Measurements from ENCODE around the gene IGF2BP2.

DNA sequence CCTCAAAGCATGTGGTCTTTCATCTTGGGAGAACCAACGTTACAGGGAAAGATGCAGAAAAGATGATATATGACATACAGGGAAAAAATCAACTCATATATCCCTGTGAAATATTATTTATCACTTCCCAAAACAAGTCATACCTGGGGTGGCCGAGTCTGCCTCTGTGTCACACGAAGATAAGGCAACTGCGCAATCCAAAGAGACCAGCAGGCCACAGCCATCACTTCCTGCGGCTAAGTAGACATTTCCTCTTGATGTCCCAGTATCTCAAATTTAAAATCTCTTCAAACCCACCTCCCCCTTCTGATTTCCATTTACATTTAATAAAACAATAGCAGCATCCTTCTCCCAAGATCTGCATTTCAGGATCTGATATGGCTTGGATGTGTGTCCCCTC, 71.5 kb downstream of the IGF2BP2 start:
- TF ChIP-seq, protein P1, sequence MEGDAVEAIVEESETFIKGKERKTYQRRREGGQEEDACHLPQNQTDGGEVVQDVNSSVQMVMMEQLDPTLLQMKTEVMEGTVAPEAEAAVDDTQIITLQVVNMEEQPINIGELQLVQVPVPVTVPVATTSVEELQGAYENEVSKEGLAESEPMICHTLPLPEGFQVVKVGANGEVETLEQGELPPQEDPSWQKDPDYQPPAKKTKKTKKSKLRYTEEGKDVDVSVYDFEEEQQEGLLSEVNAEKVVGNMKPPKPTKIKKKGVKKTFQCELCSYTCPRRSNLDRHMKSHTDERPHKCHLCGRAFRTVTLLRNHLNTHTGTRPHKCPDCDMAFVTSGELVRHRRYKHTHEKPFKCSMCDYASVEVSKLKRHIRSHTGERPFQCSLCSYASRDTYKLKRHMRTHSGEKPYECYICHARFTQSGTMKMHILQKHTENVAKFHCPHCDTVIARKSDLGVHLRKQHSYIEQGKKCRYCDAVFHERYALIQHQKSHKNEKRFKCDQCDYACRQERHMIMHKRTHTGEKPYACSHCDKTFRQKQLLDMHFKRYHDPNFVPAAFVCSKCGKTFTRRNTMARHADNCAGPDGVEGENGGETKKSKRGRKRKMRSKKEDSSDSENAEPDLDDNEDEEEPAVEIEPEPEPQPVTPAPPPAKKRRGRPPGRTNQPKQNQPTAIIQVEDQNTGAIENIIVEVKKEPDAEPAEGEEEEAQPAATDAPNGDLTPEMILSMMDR (IDR thresholded peaks at IDR 0.05), result no peak
- TF ChIP-seq POLR2A (IDR thresholded peaks at IDR 0.05), result no peak
